GM23338 (cell line): ENCODE data around the gene CNN2. TPM values are rescaled to one million over a fixed set of nuclear protein-coding genes. Genes with fewer than 3 reads are reported as not detected.

Experiments used
- ETS1 ChIP-seq: IDR thresholded peaks from 2 replicates; pipeline ENCODE4 v1.6.1; 2016; ENCODE audit warnings: antibody characterized with exemption
- EZH2 ChIP-seq: fragments of 200-600 bp; sonication (generic); IDR thresholded peaks from one replicate; pipeline ENCODE4 v1.8.0; 2017; ENCODE audit warnings: antibody characterized with exemption, mild to moderate bottlenecking, low read depth; ENCODE audit not compliant: unreplicated experiment
- EZH2phosphoT487 ChIP-seq: fragments of 200-600 bp; sonication (generic); IDR thresholded peaks from one replicate; pipeline ENCODE4 v1.8.1; 2018; ENCODE audit warnings: antibody characterized with exemption; ENCODE audit not compliant: unreplicated experiment
- JUNB ChIP-seq: IDR thresholded peaks from one replicate; pipeline ENCODE4 v1.6.1; 2016; ENCODE audit warnings: antibody characterized with exemption; ENCODE audit not compliant: unreplicated experiment
- NANOG ChIP-seq: IDR thresholded peaks from 2 replicates; pipeline ENCODE4 v1.6.1; 2016; ENCODE audit warnings: antibody characterized with exemption, borderline replicate concordance
- POLR2AphosphoS5 ChIP-seq: IDR thresholded peaks from 2 replicates; pipeline ENCODE4 v1.6.1; 2016; ENCODE audit warnings: antibody characterized with exemption, low read depth
- STAT1 ChIP-seq: IDR thresholded peaks from one replicate; pipeline ENCODE4 v1.6.1; 2016; ENCODE audit warnings: antibody characterized with exemption; ENCODE audit not compliant: unreplicated experiment
- ZNF331 ChIP-seq: fragments of 250-450 bp; sonication (Bioruptor Pico); IDR thresholded peaks from 2 replicates; pipeline ENCODE4 v1.5.0; 2020; ENCODE audit warnings: low read depth, mild to moderate bottlenecking, moderate library complexity
- polyA plus RNA-seq: library from polyadenylated mRNA; unstranded; fragments of >200 nt; fragmentation: Nextera tagmentation; extraction: Ambion mirVana; gene quantifications from 2 replicates; pipeline ENCODE4 v1.2.1, GENCODE V29; 2016
- total RNA-seq: library from RNA; depleted of rRNA; stranded (reverse); fragments of >200 nt; shearing (Covaris generic); gene quantifications from 2 replicates; pipeline ENCODE4 v1.2.3, GENCODE V29; 2014
- TF ChIP-seq, protein P1 (sequence below): fragments of 250-450 bp; sonication (Bioruptor Pico); IDR thresholded peaks from 2 replicates; pipeline ENCODE4 v1.5.0; 2020; ENCODE audit warnings: mild to moderate bottlenecking, moderate library complexity

The CNN2 gene
- total and polyA plus RNA-seq, 2 experiments from 2014 or later: 330 to 392 TPM

- TF ChIP-seq, protein P1, sequence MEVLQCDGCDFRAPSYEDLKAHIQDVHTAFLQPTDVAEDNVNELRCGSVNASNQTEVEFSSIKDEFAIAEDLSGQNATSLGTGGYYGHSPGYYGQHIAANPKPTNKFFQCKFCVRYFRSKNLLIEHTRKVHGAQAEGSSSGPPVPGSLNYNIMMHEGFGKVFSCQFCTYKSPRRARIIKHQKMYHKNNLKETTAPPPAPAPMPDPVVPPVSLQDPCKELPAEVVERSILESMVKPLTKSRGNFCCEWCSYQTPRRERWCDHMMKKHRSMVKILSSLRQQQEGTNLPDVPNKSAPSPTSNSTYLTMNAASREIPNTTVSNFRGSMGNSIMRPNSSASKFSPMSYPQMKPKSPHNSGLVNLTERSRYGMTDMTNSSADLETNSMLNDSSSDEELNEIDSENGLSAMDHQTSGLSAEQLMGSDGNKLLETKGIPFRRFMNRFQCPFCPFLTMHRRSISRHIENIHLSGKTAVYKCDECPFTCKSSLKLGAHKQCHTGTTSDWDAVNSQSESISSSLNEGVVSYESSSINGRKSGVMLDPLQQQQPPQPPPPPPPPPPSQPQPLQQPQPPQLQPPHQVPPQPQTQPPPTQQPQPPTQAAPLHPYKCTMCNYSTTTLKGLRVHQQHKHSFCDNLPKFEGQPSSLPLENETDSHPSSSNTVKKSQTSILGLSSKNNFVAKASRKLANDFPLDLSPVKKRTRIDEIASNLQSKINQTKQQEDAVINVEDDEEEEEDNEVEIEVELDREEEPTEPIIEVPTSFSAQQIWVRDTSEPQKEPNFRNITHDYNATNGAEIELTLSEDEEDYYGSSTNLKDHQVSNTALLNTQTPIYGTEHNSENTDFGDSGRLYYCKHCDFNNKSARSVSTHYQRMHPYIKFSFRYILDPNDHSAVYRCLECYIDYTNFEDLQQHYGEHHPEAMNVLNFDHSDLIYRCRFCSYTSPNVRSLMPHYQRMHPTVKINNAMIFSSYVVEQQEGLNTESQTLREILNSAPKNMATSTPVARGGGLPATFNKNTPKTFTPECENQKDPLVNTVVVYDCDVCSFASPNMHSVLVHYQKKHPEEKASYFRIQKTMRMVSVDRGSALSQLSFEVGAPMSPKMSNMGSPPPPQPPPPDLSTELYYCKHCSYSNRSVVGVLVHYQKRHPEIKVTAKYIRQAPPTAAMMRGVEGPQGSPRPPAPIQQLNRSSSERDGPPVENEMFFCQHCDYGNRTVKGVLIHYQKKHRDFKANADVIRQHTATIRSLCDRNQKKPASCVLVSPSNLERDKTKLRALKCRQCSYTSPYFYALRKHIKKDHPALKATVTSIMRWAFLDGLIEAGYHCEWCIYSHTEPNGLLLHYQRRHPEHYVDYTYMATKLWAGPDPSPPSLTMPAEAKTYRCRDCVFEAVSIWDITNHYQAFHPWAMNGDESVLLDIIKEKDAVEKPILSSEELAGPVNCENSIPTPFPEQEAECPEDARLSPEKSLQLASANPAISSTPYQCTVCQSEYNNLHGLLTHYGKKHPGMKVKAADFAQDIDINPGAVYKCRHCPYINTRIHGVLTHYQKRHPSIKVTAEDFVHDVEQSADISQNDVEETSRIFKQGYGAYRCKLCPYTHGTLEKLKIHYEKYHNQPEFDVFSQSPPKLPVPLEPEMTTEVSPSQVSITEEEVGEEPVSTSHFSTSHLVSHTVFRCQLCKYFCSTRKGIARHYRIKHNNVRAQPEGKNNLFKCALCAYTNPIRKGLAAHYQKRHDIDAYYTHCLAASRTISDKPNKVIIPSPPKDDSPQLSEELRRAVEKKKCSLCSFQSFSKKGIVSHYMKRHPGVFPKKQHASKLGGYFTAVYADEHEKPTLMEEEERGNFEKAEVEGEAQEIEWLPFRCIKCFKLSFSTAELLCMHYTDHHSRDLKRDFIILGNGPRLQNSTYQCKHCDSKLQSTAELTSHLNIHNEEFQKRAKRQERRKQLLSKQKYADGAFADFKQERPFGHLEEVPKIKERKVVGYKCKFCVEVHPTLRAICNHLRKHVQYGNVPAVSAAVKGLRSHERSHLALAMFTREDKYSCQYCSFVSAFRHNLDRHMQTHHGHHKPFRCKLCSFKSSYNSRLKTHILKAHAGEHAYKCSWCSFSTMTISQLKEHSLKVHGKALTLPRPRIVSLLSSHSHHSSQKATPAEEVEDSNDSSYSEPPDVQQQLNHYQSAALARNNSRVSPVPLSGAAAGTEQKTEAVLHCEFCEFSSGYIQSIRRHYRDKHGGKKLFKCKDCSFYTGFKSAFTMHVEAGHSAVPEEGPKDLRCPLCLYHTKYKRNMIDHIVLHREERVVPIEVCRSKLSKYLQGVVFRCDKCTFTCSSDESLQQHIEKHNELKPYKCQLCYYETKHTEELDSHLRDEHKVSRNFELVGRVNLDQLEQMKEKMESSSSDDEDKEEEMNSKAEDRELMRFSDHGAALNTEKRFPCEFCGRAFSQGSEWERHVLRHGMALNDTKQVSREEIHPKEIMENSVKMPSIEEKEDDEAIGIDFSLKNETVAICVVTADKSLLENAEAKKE (CRISPR knock-in tag): no peak
- TF ChIP-seq POLR2AphosphoS5 (no peak), STAT1 (no peak), JUNB (no peak), ETS1 (no peak), EZH2phosphoT487 (no peak), ZNF331 (CRISPR knock-in tag) (no peak), EZH2 (no peak), NANOG (no peak)
Measured at GRCh38 chr19:1008268-1009040, 18.0 kb upstream of the CNN2 start (continued).
